Measurements from ENCODE around the gene TMX3.

Gene TMX3

GRCh38 chr18:68713131-68713530 lies 1.8 kb downstream of the TMX3 start:
- H3K4me1 ChIP-seq (ENCODE audit: insufficient read depth, low read length, severe bottlenecking): peaks cover 23% of the 10 kb centered on the region
- H3K79me2 ChIP-seq (ENCODE audit: insufficient read depth, low read length): peaks cover 13% of the 10 kb centered on the region
- H3K4me2 ChIP-seq (ENCODE audit: low read length): peak overlapping the region; percentile 92
- no peak overlapping the region for H2AFZ ChIP-seq (ENCODE audit: low read length)
- H3K27ac ChIP-seq (ENCODE audit: low read depth, low read length, poor library complexity, severe bottlenecking): no peak overlapping the region
- H3K27me3 ChIP-seq (ENCODE audit: insufficient read depth, low read length): no peaks in the 10 kb centered on the region
- no peaks in the 10 kb centered on the region for H3K9me2 ChIP-seq (ENCODE audit: low read depth, low read length)
- no peaks in the 10 kb centered on the region for H3K9me3 ChIP-seq (ENCODE audit: low read length)
- no peak for TF ChIP-seq CTCF (IDR thresholded peaks at IDR 0.05; ENCODE audit: low read length)
- peak overlapping the region; percentile 89 for H3K4me3 ChIP-seq (ENCODE audit: low read depth, low read length, poor library complexity, severe bottlenecking)
- no peaks in the 10 kb centered on the region for H3F3A ChIP-seq (ENCODE audit: insufficient read depth, low read length)
- peaks cover 48% of the 10 kb centered on the region for H3K36me3 ChIP-seq (ENCODE audit: insufficient read depth, low read length)
- no peaks in the 10 kb centered on the region for H4K20me1 ChIP-seq (ENCODE audit: insufficient read depth, low read length)
- H3K9ac ChIP-seq (ENCODE audit: low read length): no peak overlapping the region

- Histone ChIP-seq H3K27ac (ENCODE audit: low read depth, low read length, poor library complexity, severe bottlenecking) (no peak overlapping the region), H3K4me1 (ENCODE audit: insufficient read depth, low read length, severe bottlenecking) (no peaks in the 10 kb centered on the region), H3K9ac (ENCODE audit: low read length) (no peak overlapping the region), H3K9me2 (ENCODE audit: low read depth, low read length) (no peaks in the 10 kb centered on the region), H3F3A (ENCODE audit: insufficient read depth, low read length) (no peaks in the 10 kb centered on the region), H3K4me2 (ENCODE audit: low read length) (no peak overlapping the region), H3K4me3 (ENCODE audit: low read depth, low read length, poor library complexity, severe bottlenecking) (no peak overlapping the region), H3K27me3 (ENCODE audit: insufficient read depth, low read length) (no peaks in the 10 kb centered on the region), H3K36me3 (ENCODE audit: insufficient read depth, low read length) (peaks cover 95% of the 10 kb centered on the region), H2AFZ (ENCODE audit: low read length) (no peak overlapping the region), H4K20me1 (ENCODE audit: insufficient read depth, low read length) (no peaks in the 10 kb centered on the region), H3K9me3 (ENCODE audit: low read length) (no peaks in the 10 kb centered on the region), H3K79me2 (ENCODE audit: insufficient read depth, low read length) (no peaks in the 10 kb centered on the region; the same call in 1 of the 2 replicates)
- TF ChIP-seq EZH2 (IDR thresholded peaks at IDR 0.05; ENCODE audit: borderline replicate concordance, low read length) (no peak), CTCF (IDR thresholded peaks at IDR 0.05; ENCODE audit: low read length) (no peak)
Observed at GRCh38 chr18:68707646-68708045, 7.3 kb downstream of the TMX3 start.

GRCh38 chr18:68705119-68705518 lies 9.8 kb downstream of the TMX3 start:
- Histone ChIP-seq H3K9me3 (ENCODE audit: low read length) (no peaks in the 10 kb centered on the region), H3K4me2 (ENCODE audit: low read length) (no peak overlapping the region), H3K27me3 (ENCODE audit: insufficient read depth, low read length) (no peaks in the 10 kb centered on the region), H3K36me3 (ENCODE audit: insufficient read depth, low read length) (peaks cover 86% of the 10 kb centered on the region), H3K79me2 (ENCODE audit: insufficient read depth, low read length) (no peaks in the 10 kb centered on the region; the same call in 1 of the 2 replicates), H2AFZ (ENCODE audit: low read length) (no peak overlapping the region), H4K20me1 (ENCODE audit: insufficient read depth, low read length) (no peaks in the 10 kb centered on the region), H3K4me1 (ENCODE audit: insufficient read depth, low read length, severe bottlenecking) (no peaks in the 10 kb centered on the region), H3K9me2 (ENCODE audit: low read depth, low read length) (no peaks in the 10 kb centered on the region), H3K4me3 (ENCODE audit: low read depth, low read length, poor library complexity, severe bottlenecking) (no peak overlapping the region), H3F3A (ENCODE audit: insufficient read depth, low read length) (no peaks in the 10 kb centered on the region), H3K9ac (ENCODE audit: low read length) (no peak overlapping the region), H3K27ac (ENCODE audit: low read depth, low read length, poor library complexity, severe bottlenecking) (no peak overlapping the region)
- TF ChIP-seq EZH2 (IDR thresholded peaks at IDR 0.05; ENCODE audit: borderline replicate concordance, low read length) (no peak), CTCF (IDR thresholded peaks at IDR 0.05; ENCODE audit: low read length) (no peak)

All from OCI-LY1 (cell line).